Neural crest cell (in vitro differentiated cells): ENCODE measurements around the gene TMEM114. TPM values are rescaled to one million over a fixed set of nuclear protein-coding genes. Genes with fewer than 3 reads are reported as not detected.

Experiments used
- DNase-seq: peaks from one replicate; pipeline ENCODE4 v3.0.0; 2021; ENCODE audit warnings: low read depth, mixed read lengths, low spot score
- H3K27ac Mint-ChIP-seq: one replicate; pipeline ENCODE4 v1.8.0; 2021; ENCODE audit warnings: mild to moderate bottlenecking, mixed read lengths; ENCODE audit not compliant: unreplicated experiment
- H3K27me3 Mint-ChIP-seq: 2 replicates; pipeline ENCODE4 v1.8.0; 2021; ENCODE audit warnings: low read depth, mild to moderate bottlenecking, mixed read lengths
- H3K36me3 Mint-ChIP-seq: 2 replicates; pipeline ENCODE4 v1.8.0; 2021; ENCODE audit warnings: low read depth, mild to moderate bottlenecking, mixed read lengths
- H3K4me1 Mint-ChIP-seq: 2 replicates; pipeline ENCODE4 v1.8.0; 2021; ENCODE audit warnings: mixed read lengths
- H3K4me3 Mint-ChIP-seq: one replicate; pipeline ENCODE4 v1.8.0; 2021; ENCODE audit warnings: mild to moderate bottlenecking, mixed read lengths
- H3K9me3 Mint-ChIP-seq: 2 replicates; pipeline ENCODE4 v1.8.0; 2021; ENCODE audit warnings: mixed read lengths
- total RNA-seq: library from RNA; stranded (reverse); gene quantifications from 2 replicates; pipeline ENCODE4 v1.2.1, GENCODE V29; 2021
- TF ChIP-seq, protein P1 (sequence below): fragments of 200-600 bp; sonication (generic); conservative IDR thresholded peaks from 2 replicates; pipeline ENCODE4 v1.5.0; 2021; ENCODE audit warnings: antibody characterized with exemption, mild to moderate bottlenecking

Gene TMEM114
- total RNA-seq, 1 donor from 2014 or later: not detected

DNA sequence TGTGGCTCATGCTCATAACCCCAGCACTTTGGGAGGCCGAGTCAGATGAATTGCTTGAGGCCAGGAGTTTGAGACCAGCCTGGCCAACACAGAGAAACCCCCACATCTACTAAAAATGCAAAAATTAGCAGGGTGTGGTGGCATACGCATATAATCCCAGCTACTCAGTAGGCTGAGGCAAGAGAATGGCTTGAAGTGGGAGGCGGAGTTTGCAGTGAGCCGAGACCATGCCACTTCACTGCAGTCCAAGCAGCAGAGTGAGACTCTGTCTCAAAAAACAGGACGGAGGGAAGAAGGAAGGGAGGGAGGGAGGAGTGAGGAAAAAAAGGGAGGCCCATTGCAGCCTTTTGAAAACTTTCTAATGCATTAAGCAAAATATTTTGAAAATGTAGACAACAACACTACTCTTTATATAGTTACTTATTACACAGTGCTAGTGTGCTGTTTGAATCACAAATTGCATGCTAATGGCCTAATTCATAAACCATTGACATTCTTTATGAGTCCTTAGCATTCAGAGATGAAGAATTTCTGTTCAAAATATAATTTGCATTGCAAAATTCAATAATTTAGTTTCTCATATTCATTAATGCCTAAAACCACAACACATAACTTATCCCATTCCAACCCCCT is 59.4 kb downstream of the TMEM114 start:
- no peaks in the 10 kb centered on the region for H3K4me1 Mint-ChIP-seq
- H3K36me3 Mint-ChIP-seq: no peaks in the 10 kb centered on the region
- TF ChIP-seq, protein P1, sequence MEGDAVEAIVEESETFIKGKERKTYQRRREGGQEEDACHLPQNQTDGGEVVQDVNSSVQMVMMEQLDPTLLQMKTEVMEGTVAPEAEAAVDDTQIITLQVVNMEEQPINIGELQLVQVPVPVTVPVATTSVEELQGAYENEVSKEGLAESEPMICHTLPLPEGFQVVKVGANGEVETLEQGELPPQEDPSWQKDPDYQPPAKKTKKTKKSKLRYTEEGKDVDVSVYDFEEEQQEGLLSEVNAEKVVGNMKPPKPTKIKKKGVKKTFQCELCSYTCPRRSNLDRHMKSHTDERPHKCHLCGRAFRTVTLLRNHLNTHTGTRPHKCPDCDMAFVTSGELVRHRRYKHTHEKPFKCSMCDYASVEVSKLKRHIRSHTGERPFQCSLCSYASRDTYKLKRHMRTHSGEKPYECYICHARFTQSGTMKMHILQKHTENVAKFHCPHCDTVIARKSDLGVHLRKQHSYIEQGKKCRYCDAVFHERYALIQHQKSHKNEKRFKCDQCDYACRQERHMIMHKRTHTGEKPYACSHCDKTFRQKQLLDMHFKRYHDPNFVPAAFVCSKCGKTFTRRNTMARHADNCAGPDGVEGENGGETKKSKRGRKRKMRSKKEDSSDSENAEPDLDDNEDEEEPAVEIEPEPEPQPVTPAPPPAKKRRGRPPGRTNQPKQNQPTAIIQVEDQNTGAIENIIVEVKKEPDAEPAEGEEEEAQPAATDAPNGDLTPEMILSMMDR: no peak
- no peak overlapping the region for H3K27ac Mint-ChIP-seq
- H3K9me3 Mint-ChIP-seq: peaks cover 3% of the 10 kb centered on the region
- no peak overlapping the region for H3K4me3 Mint-ChIP-seq
- H3K27me3 Mint-ChIP-seq: peaks cover 59% of the 10 kb centered on the region
- no peak for DNase-seq

DNA sequence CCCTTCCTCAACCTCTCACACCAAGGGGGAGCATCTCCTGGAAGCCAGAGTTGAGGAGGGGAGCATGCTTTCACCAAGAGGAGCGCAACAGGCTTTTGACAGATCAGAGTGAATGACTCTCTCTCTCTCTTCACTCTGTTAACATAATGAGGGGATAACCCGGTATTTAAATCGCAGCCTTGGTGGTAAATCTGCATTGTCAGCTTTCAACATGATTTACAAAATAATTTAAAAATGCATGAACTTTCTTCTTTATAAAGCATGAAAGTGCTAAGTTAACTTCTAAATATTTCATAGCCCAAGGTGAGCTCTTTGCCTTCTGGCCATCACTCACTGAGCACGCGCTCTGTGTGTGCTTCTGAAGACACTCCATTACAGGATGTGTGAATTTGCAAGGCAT is 61.8 kb downstream of the TMEM114 start:
- Mint-ChIP-seq H3K27me3 (peaks cover 64% of the 10 kb centered on the region), H3K27ac (no peak overlapping the region), H3K9me3 (peaks cover 3% of the 10 kb centered on the region), H3K4me3 (no peak overlapping the region), H3K36me3 (no peaks in the 10 kb centered on the region), H3K4me1 (no peaks in the 10 kb centered on the region)
- TF ChIP-seq, protein P1: no peak
- no peak for DNase-seq

DNA sequence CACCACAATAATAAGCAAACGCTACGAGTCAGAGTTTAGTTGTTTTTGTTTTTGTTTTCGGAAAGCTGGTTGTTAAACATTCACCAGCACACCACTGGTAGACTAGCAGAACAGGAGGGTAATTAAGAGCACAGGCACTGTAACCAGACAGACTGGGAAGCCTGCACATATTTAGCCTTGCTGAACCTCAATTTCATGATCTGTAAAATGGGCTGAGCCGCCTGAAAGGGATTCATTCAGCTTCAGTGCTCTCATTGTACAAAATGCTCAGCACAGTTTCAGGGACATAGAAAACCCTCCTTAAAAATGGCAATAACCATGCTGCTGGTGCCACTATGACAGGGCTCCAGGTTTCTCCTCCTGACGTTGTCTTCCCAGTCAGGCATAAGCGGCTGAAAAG is 66.4 kb downstream of the TMEM114 start:
- Mint-ChIP-seq H3K9me3 (peaks cover 5% of the 10 kb centered on the region), H3K27ac (no peak overlapping the region), H3K27me3 (peaks cover 66% of the 10 kb centered on the region), H3K36me3 (no peaks in the 10 kb centered on the region), H3K4me3 (no peak overlapping the region), H3K4me1 (no peaks in the 10 kb centered on the region)
- TF ChIP-seq, protein P1: no peak
- DNase-seq: no peak

DNA sequence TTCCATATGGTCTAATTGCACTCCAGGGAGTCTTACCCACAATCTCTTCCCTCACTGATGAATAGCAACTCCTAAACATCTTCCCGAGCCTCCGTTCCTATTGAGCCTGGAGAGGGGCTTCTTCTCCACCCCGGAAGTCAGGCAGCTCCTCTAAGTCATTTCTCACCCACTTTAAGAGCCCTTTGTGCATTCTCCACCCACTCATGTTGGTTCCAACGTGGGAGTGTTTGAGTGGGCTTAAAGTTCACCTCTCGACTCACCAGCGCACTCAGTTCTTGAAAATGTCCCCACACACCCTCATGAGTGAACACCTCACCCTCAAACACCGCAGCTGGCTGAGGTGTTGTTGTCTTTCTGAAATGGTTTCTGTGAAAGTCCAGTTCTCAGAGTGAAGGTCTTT is 67.6 kb downstream of the TMEM114 start:
- no peaks in the 10 kb centered on the region for H3K4me1 Mint-ChIP-seq
- peaks cover 58% of the 10 kb centered on the region for H3K27me3 Mint-ChIP-seq
- H3K9me3 Mint-ChIP-seq: peaks cover 5% of the 10 kb centered on the region
- H3K36me3 Mint-ChIP-seq: no peaks in the 10 kb centered on the region
- no peak overlapping the region for H3K4me3 Mint-ChIP-seq
- H3K27ac Mint-ChIP-seq: no peak overlapping the region
- no peak for DNase-seq
- TF ChIP-seq, protein P1: no peak

DNA sequence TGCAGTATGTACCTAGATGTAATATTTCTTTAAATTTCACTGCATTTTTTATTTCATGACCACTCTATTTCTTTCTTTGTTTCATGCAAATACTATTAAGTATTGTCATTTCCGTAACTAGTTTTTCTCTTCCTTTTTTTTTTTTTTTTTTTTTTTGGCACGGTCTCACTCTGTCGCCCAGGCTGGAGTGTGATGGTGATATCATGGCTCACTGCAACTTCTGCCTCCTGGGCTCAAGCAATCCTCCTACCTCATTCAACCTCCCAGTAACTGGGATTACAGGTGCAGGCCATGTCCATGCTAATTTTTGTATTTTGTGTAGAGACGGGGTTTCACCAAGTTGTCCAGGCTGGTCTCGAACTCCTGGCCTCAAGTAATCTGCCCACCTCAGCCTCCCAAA is 70.7 kb downstream of the TMEM114 start:
- DNase-seq: no peak
- H3K9me3 Mint-ChIP-seq: peaks cover 2% of the 10 kb centered on the region
- H3K27me3 Mint-ChIP-seq: peaks cover 52% of the 10 kb centered on the region
- H3K27ac Mint-ChIP-seq: no peak overlapping the region
- no peaks in the 10 kb centered on the region for H3K36me3 Mint-ChIP-seq
- no peaks in the 10 kb centered on the region for H3K4me1 Mint-ChIP-seq
- TF ChIP-seq, protein P1: no peak
- no peak overlapping the region for H3K4me3 Mint-ChIP-seq

Other genes with a start within 250 kb of the TMEM114 start
- gene METTL22, start 31.2 kb upstream of the TMEM114 start, total RNA-seq: 52.0 and 57.0 TPM in 2 replicates
- 35.2 and 36.5 TPM in 2 replicates for gene ABAT, start 84.1 kb upstream of the TMEM114 start, total RNA-seq
- gene TMEM186, start 207.1 kb upstream of the TMEM114 start, total RNA-seq: 11.1 and 11.8 TPM in 2 replicates
- gene PMM2, start 207.3 kb upstream of the TMEM114 start, total RNA-seq: 20.8 and 21.5 TPM in 2 replicates